H1 (cell line): Measurements from ENCODE around the gene FARS2.

Experiments used
- BCL11A ChIP-seq, 2 experiments: IDR thresholded peaks; one replicate each; pipeline ENCODE4 v1.6.1; 2011; ENCODE audit warnings: low read depth in 2 of 2, low read length in 2 of 2, mild to moderate bottlenecking in 2 of 2
- CREB1 ChIP-seq: IDR thresholded peaks from 2 replicates; pipeline ENCODE4 v1.6.1; 2012; ENCODE audit warnings: inconsistent platforms
- EZH2 ChIP-seq: fragments of 200-600 bp; sonication (generic); IDR thresholded peaks from 2 replicates; pipeline ENCODE4 v1.7.1; 2012; ENCODE audit warnings: low read depth, mild to moderate bottlenecking, moderate library complexity, low read length, inconsistent platforms; ENCODE audit not compliant: severe bottlenecking
- GABPA ChIP-seq: IDR thresholded peaks from 2 replicates; pipeline ENCODE4 v1.6.1; 2011; ENCODE audit warnings: mild to moderate bottlenecking, low read length, moderate library complexity, borderline replicate concordance; ENCODE audit not compliant: insufficient read depth
- GTF2F1 ChIP-seq: IDR thresholded peaks from 2 replicates; pipeline ENCODE4 v1.6.1; 2012; ENCODE audit warnings: low read depth, low read length, improper control_type of control experiment, borderline replicate concordance
- HDAC2 ChIP-seq, 2 experiments: fragments of 300-600 bp in 1 of 2; sonication (generic) in 1 of 2; IDR thresholded peaks; 2 replicates each; pipeline ENCODE4 v1.6.1; 2011 to 2012; ENCODE audit warnings: low read depth in 2 of 2, low read length in 2 of 2, mild to moderate bottlenecking in 2 of 2, moderate library complexity in 2 of 2, borderline replicate concordance in 1 of 2, inconsistent platforms in 1 of 2
- JUN ChIP-seq: IDR thresholded peaks from 2 replicates; pipeline ENCODE4 v1.6.1; 2011; ENCODE audit warnings: low read depth, mild to moderate bottlenecking, improper control_type of control experiment, low read length
- RAD21 ChIP-seq, 2 experiments: IDR thresholded peaks in 1 of 2; conservative IDR thresholded peaks in 1 of 2; 2 replicates each; pipeline ENCODE4 v1.6.1; 2011; ENCODE audit warnings: low read depth in 2 of 2, low read length in 2 of 2, improper control_type of control experiment in 1 of 2, inconsistent platforms in 1 of 2, mild to moderate bottlenecking in 1 of 2, moderate library complexity in 1 of 2
- SP1 ChIP-seq: IDR thresholded peaks from 2 replicates; pipeline ENCODE4 v1.6.1; 2011; ENCODE audit warnings: low read depth, low read length
- SRF ChIP-seq: IDR thresholded peaks from 2 replicates; pipeline ENCODE4 v1.6.1; 2011; ENCODE audit warnings: mild to moderate bottlenecking, low read depth, low read length, moderate library complexity
- TBP ChIP-seq: IDR thresholded peaks from 2 replicates; pipeline ENCODE4 v1.6.1; 2011; ENCODE audit warnings: low read depth, low read length, improper control_type of control experiment
- TEAD4 ChIP-seq: IDR thresholded peaks from 2 replicates; pipeline ENCODE4 v1.6.1; 2012; ENCODE audit warnings: low read depth, low read length, inconsistent platforms, mixed read lengths
- USF2 ChIP-seq: IDR thresholded peaks from 2 replicates; pipeline ENCODE4 v1.6.1; 2011; ENCODE audit warnings: low read length, improper control_type of control experiment
- TF ChIP-seq, protein P1 (sequence below), 3 experiments: IDR thresholded peaks; 1 replicate in 2 of 3; 2 replicates in 1 of 3; pipeline versions ENCODE4 v1.5.1 to v1.6.1; 2011; ENCODE audit warnings: low read length in 3 of 3, mild to moderate bottlenecking in 3 of 3, inconsistent platforms in 2 of 3, low read depth in 1 of 3, moderate library complexity in 1 of 3; ENCODE audit not compliant: insufficient read depth in 1 of 3; ENCODE audit errors: control extremely low read depth in 1 of 3

GRCh38 chr6:5399391-5399790, 138.1 kb downstream of the FARS2 start:
- TF ChIP-seq JUN = no peak
- TF ChIP-seq, protein P1, sequence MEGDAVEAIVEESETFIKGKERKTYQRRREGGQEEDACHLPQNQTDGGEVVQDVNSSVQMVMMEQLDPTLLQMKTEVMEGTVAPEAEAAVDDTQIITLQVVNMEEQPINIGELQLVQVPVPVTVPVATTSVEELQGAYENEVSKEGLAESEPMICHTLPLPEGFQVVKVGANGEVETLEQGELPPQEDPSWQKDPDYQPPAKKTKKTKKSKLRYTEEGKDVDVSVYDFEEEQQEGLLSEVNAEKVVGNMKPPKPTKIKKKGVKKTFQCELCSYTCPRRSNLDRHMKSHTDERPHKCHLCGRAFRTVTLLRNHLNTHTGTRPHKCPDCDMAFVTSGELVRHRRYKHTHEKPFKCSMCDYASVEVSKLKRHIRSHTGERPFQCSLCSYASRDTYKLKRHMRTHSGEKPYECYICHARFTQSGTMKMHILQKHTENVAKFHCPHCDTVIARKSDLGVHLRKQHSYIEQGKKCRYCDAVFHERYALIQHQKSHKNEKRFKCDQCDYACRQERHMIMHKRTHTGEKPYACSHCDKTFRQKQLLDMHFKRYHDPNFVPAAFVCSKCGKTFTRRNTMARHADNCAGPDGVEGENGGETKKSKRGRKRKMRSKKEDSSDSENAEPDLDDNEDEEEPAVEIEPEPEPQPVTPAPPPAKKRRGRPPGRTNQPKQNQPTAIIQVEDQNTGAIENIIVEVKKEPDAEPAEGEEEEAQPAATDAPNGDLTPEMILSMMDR (IDR thresholded peaks at IDR 0.05; ENCODE audit: control extremely low read depth in 1 of 3, insufficient read depth in 1 of 3, low read depth in 1 of 3, low read length in 3 of 3) = no peak
- TF ChIP-seq RAD21 (IDR thresholded peaks at IDR 0.05 in 1 of 2, conservative IDR thresholded peaks at IDR 0.05 in 1 of 2; ENCODE audit: low read depth in 2 of 2, low read length in 2 of 2) = no peak
- no peak for TF ChIP-seq GTF2F1
- no peak for TF ChIP-seq TBP
- no peak for TF ChIP-seq GABPA
- TF ChIP-seq EZH2 = no peak
- no peak for TF ChIP-seq CREB1
- TF ChIP-seq SP1 = no peak
- no peak for TF ChIP-seq USF2
- TF ChIP-seq BCL11A (IDR thresholded peaks at IDR 0.05; ENCODE audit: low read depth in 2 of 2, low read length in 2 of 2) = no peak
- TF ChIP-seq TEAD4 = no peak
- TF ChIP-seq HDAC2 (IDR thresholded peaks at IDR 0.05; ENCODE audit: borderline replicate concordance in 1 of 2, low read depth in 2 of 2, low read length in 2 of 2) = no peak
- TF ChIP-seq SRF = no peak
